Measurements from ENCODE around the gene C19orf73.
A peak's percentile ranks its signal among the peaks of the same experiment; 100 is the strongest.
"Not testable (repeated sequence)": the region's sequence is repeated elsewhere in the genome, so short reads cannot be mapped to it uniquely, and the experiment has no call there.

Gene C19orf73

GRCh38 chr19:49085868-49086232 is 33.1 kb downstream of the C19orf73 start:
- Mint-ChIP-seq H3K4me3 (peak overlapping the region; percentile 94), H3K4me1 (peaks cover 14% of the 10 kb centered on the region), H3K36me3 (peaks cover 12% of the 10 kb centered on the region), H3K27me3 (peaks cover 2% of the 10 kb centered on the region), H3K27ac (peak overlapping the region; percentile 77), H3K9me3 (no peaks in the 10 kb centered on the region)
- DNase-seq (ENCODE audit: low spot score in 2 of 2) (no peak), ATAC-seq (ENCODE audit: low read depth) (no peak)

GRCh38 chr19:49085020-49085867 is 33.7 kb downstream of the C19orf73 start, which contains the start of gene SNRNP70:
TSS of gene SNRNP70 (plus strand) at chr19:49085451. CDS start at chr19:49086415, 964 bp downstream.
- Mint-ChIP-seq H3K4me3 (peak within 1 kb of the TSS; percentile 94), H3K27ac (peak within 1 kb of the TSS; percentile 77), H3K36me3 (peaks cover 9% of the 10 kb centered on the region), H3K27me3 (peaks cover 4% of the 10 kb centered on the region), H3K4me1 (peaks cover 14% of the 10 kb centered on the region), H3K9me3 (no peaks in the 10 kb centered on the region)
- ATAC-seq (ENCODE audit: low read depth) (peak; percentile 87), DNase-seq (ENCODE audit: low spot score in 2 of 2) (peak; percentile 97 to 99)

GRCh38 chr19:49084206-49085019 is 34.5 kb downstream of the C19orf73 start:
- peak overlapping the region; percentile 94 for H3K4me3 Mint-ChIP-seq
- DNase-seq (ENCODE audit: low spot score in 2 of 2), result no peak
- H3K9me3 Mint-ChIP-seq, result no peaks in the 10 kb centered on the region
- peak overlapping the region; percentile 77 for H3K27ac Mint-ChIP-seq
- peaks cover 7% of the 10 kb centered on the region for H3K36me3 Mint-ChIP-seq
- ATAC-seq (ENCODE audit: low read depth), result no peak
- H3K4me1 Mint-ChIP-seq, result peaks cover 14% of the 10 kb centered on the region
- peaks cover 6% of the 10 kb centered on the region for H3K27me3 Mint-ChIP-seq

GRCh38 chr19:49081273-49081672 is 37.7 kb downstream of the C19orf73 start:
- ATAC-seq (ENCODE audit: low read depth), result no peak
- H3K36me3 Mint-ChIP-seq, result no peaks in the 10 kb centered on the region
- no peaks in the 10 kb centered on the region for H3K9me3 Mint-ChIP-seq
- H3K4me3 Mint-ChIP-seq, result no peak overlapping the region
- no peak for DNase-seq (ENCODE audit: low spot score in 2 of 2)
- peaks cover 8% of the 10 kb centered on the region for H3K27me3 Mint-ChIP-seq
- no peak overlapping the region for H3K27ac Mint-ChIP-seq
- H3K4me1 Mint-ChIP-seq, result peaks cover 4% of the 10 kb centered on the region

GRCh38 chr19:49080392-49080791 is 38.6 kb downstream of the C19orf73 start:
- no peak overlapping the region for H3K27ac Mint-ChIP-seq
- H3K36me3 Mint-ChIP-seq, result no peaks in the 10 kb centered on the region
- no peak for ATAC-seq (ENCODE audit: low read depth)
- peaks cover 12% of the 10 kb centered on the region for H3K27me3 Mint-ChIP-seq
- no peak overlapping the region for H3K4me3 Mint-ChIP-seq
- no peaks in the 10 kb centered on the region for H3K9me3 Mint-ChIP-seq
- DNase-seq (ENCODE audit: low spot score in 2 of 2), result no peak
- H3K4me1 Mint-ChIP-seq, result peaks cover 2% of the 10 kb centered on the region

GRCh38 chr19:49074869-49075268 is 44.1 kb downstream of the C19orf73 start:
- H3K9me3 Mint-ChIP-seq; ATAC-seq (ENCODE audit: low read depth); H3K36me3 Mint-ChIP-seq; H3K27ac Mint-ChIP-seq; DNase-seq (ENCODE audit: low spot score in 2 of 2); H3K4me3 Mint-ChIP-seq; H3K4me1 Mint-ChIP-seq: not testable (repeated sequence)
- H3K27me3 Mint-ChIP-seq, result peaks cover 25% of the 10 kb centered on the region

GRCh38 chr19:49073514-49074378 is 45.2 kb downstream of the C19orf73 start:
- peaks cover 5% of the 10 kb centered on the region for H3K4me1 Mint-ChIP-seq
- H3K4me3 Mint-ChIP-seq, result no peak overlapping the region
- H3K27ac Mint-ChIP-seq, result no peak overlapping the region
- H3K9me3 Mint-ChIP-seq, result peaks cover 1% of the 10 kb centered on the region
- peaks cover 34% of the 10 kb centered on the region for H3K27me3 Mint-ChIP-seq
- ATAC-seq (ENCODE audit: low read depth) (no peak), DNase-seq (ENCODE audit: low spot score in 2 of 2) (no peak)
- H3K36me3 Mint-ChIP-seq, result peaks cover 8% of the 10 kb centered on the region

GRCh38 chr19:49071860-49072547 is 46.9 kb downstream of the C19orf73 start:
- H3K36me3 Mint-ChIP-seq, result peaks cover 8% of the 10 kb centered on the region
- no peak overlapping the region for H3K4me3 Mint-ChIP-seq
- DNase-seq (ENCODE audit: low spot score in 2 of 2), result no peak
- H3K27me3 Mint-ChIP-seq, result peaks cover 41% of the 10 kb centered on the region
- H3K27ac Mint-ChIP-seq, result no peak overlapping the region
- ATAC-seq (ENCODE audit: low read depth), result no peak
- peaks cover 1% of the 10 kb centered on the region for H3K9me3 Mint-ChIP-seq
- H3K4me1 Mint-ChIP-seq, result peaks cover 5% of the 10 kb centered on the region

- Mint-ChIP-seq H3K27ac (no peak overlapping the region), H3K9me3 (peaks cover 1% of the 10 kb centered on the region), H3K4me1 (peaks cover 8% of the 10 kb centered on the region), H3K27me3 (peaks cover 45% of the 10 kb centered on the region), H3K4me3 (no peak overlapping the region), H3K36me3 (peaks cover 8% of the 10 kb centered on the region)
- no peak for DNase-seq (ENCODE audit: low spot score in 2 of 2)
- no peak for ATAC-seq (ENCODE audit: low read depth)
These were observed 48.5 kb downstream of the C19orf73 start for GRCh38 chr19:49070416-49070815.

GRCh38 chr19:49069026-49069425 is 49.9 kb downstream of the C19orf73 start:
- peaks cover 8% of the 10 kb centered on the region for H3K36me3 Mint-ChIP-seq
- H3K27me3 Mint-ChIP-seq, result peaks cover 41% of the 10 kb centered on the region
- H3K9me3 Mint-ChIP-seq, result peaks cover 1% of the 10 kb centered on the region
- H3K27ac Mint-ChIP-seq, result no peak overlapping the region
- no peak overlapping the region for H3K4me3 Mint-ChIP-seq
- ATAC-seq (ENCODE audit: low read depth) (no peak), DNase-seq (ENCODE audit: low spot score in 2 of 2) (no peak)
- H3K4me1 Mint-ChIP-seq, result peaks cover 10% of the 10 kb centered on the region

Data from memory B cell (primary cell).